Measurements from ENCODE around the gene C9orf153.

GRCh38 chr9:86275962-86276361 lies 16.5 kb upstream of the C9orf153 start:
- TF ChIP-seq POLR2A (IDR thresholded peaks at IDR 0.05; ENCODE audit: low read length) (no peak), GATA1 (IDR thresholded peaks at IDR 0.05; ENCODE audit: low read depth, low read length) (no peak)
